ENCODE data around the gene GAL.

DNA sequence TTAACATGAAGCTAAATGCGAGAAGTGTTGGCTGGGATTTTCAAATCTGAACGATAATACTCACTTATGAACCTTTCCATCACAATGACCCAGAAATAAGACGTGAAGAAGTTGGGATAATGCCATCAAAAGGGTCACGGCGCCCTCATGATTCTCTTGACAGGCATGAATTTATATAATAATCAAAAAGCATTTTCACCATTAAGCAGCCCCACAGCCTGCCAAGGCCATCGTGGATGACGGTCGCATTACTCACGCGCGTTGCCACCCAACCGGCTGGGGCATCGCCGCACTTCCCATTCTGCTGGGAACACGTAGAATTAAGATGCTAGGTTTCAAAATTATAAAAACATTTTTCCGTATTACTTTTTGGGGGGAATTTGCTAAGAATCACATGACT, 18.9 kb upstream of the GAL start:
- TF ChIP-seq, protein P1, sequence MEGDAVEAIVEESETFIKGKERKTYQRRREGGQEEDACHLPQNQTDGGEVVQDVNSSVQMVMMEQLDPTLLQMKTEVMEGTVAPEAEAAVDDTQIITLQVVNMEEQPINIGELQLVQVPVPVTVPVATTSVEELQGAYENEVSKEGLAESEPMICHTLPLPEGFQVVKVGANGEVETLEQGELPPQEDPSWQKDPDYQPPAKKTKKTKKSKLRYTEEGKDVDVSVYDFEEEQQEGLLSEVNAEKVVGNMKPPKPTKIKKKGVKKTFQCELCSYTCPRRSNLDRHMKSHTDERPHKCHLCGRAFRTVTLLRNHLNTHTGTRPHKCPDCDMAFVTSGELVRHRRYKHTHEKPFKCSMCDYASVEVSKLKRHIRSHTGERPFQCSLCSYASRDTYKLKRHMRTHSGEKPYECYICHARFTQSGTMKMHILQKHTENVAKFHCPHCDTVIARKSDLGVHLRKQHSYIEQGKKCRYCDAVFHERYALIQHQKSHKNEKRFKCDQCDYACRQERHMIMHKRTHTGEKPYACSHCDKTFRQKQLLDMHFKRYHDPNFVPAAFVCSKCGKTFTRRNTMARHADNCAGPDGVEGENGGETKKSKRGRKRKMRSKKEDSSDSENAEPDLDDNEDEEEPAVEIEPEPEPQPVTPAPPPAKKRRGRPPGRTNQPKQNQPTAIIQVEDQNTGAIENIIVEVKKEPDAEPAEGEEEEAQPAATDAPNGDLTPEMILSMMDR (IDR thresholded peaks at IDR 0.05) = no peak
- TF ChIP-seq POLR2A (IDR thresholded peaks at IDR 0.05) = no peak
